HG02623 (cell line): Measurements from ENCODE around the gene RFC1.
"Not testable (repeated sequence)": the region's sequence is repeated elsewhere in the genome, so short reads cannot be mapped to it uniquely, and the experiment has no call there.

Experiments used
- ATAC-seq: cut with Tn5 transposase; IDR thresholded peaks from one replicate; pipeline ENCODE4 v1.9.1; 2021; ENCODE audit warnings: moderate library complexity; ENCODE audit not compliant: unreplicated experiment

RFC1 gene

DNA sequence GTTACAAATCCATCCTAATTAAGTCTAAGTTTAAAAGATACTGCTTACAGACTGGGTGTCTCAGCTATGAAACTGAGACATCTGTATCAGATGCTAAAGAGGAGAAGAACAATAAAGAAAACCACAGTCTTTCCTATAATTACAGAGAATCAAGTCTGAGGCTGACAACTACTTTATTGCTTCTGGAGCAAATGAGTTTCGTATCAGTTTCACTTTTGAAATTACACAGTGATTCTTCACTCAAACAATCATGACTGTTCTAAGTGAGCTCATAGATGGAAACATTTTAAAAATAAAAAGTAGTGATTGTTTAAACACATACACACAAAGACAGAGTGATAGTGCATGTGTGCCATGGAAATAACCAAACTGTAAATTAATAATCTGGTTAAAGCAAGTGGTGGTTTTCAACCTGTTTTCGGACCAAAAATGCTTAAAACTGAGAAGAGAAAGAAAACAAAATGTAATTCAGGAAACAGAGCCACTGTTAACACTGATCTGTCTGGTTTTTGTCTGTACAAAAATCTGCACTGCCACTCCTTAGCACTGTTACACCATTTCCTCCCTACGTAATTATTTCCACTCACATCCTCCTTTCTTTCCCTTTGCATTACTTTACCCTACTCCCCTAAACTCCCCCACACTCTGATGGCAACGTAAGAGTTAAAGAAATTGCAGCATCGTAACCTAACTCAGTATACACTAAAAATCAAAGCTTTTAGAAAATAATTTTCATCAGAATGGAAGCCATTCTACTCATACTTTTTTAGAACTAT lies 12.5 kb downstream of the RFC1 start:
- ATAC-seq = peak; percentile 66

GRCh38 chr4:39353149-39353477 lies 13.0 kb downstream of the RFC1 start:
- not testable (repeated sequence) for ATAC-seq

GRCh38 chr4:39349326-39349725 lies 16.8 kb downstream of the RFC1 start:
- no peak for ATAC-seq

GRCh38 chr4:39348371-39349315 lies 17.5 kb downstream of the RFC1 start:
- no peak for ATAC-seq

DNA sequence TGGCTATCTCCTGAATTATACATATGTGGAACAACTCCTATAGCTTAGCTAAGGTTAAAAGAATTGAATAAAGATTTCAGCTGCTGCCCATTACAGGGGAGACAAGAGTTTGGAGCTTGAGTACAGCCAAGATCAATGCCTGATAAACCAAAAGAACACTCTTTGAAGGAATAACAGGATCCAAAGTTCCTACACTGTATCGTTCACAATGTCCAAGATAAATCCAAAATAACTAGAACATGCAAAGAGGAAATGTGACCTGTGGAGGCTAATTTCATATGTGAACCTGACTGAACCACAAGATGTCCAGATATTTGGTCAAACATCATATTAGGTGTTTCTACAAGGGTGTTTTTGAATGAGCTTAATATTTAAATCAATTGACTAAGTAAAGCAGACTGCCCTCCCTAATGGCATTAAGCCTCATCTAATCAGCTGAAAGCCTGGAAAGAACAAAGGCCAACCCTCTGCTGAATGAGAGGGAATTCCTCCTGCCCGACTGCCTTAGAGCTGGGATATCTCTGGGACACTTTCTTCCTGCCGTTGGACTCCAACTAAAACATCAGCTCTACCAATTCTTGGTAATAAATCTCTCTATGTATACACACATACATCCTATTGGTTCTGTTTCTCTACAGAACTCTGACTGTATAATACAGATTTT lies 19.2 kb downstream of the RFC1 start:
- no peak for ATAC-seq

DNA sequence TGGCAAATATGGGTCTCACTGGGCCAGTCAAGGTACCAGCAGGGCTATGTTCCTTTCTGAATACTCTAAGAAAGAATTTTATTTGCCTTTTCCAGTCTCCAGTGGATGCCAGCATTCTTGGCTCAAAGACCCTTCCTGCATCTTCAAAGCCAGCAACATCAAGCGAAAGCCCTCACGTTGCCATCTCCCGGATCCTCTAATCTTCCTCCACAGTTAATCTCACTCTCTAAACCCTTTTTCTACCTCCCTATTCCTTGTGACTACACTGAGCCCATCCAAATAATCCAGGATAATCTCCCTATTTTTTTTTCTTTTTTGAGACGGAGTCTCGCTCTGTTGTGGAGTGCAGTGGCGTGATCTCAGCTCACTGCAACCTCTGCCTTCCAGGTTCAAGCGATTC lies 23.4 kb downstream of the RFC1 start:
- ATAC-seq = no peak

DNA sequence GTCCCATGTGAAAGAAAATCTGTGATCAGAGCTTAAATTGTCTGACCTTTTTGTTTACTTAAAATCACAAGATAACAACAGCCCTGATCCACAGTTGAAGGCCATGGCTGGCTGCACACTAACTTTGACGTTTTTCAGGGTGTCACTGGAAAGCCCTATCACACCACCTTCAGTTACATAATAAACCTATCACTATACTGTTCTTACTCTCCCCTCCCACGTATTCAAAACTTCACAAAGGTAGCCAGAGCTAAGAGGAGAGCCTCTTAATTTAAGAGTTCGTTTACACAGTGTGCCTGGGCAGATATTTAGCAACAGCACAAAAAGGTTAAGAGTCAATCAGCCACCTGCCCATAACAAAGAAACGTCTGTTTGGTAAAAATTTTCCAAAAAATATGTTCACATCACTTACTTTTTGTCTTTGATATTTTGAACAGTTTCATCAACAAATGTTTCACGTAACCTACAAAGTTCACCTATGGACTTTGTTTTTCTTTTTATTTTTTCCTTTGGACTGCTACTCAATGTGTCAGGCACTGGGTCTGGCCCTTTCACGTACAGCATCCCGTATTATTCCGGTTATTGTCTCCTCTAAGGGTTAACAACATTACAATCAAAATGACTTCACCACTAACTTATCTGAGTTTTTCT lies 25.0 kb downstream of the RFC1 start:
- ATAC-seq = no peak

DNA sequence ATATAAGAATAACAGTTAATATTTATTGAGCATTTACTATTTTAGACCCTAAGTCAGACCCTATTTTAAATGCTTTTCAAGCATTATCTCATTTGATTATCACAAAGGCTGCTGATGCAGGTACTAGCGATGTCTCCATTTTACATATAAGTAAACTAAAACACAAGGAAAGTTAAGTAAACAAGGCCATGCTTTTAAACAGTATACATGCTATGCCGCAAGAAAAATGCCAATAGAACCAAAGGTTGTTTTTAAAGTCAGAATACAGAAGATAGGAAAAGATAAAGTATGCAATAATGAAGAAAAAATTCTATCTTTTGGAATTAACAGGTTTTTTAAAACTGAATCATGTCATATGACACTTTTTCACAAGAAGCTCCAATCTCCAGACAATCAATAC lies 26.2 kb downstream of the RFC1 start:
- ATAC-seq = no peak

DNA sequence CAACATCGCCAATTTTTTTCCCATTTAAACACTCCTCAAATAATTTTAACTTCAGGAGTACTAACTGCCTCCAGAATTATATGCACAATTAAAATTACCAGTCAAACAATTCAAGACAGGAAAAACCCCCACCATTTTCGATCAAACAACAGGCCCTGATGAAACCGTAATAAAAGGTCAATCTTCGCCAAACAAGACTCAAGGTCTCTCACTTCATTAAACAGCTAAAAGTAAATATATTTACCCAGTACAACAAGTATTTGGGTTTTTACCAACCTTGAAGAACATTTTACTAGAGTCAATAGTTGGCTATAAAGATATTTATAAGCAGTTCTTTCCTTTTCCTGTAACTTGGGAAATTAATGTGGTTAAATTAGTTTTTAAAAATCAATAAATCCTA lies 28.3 kb downstream of the RFC1 start:
- no peak for ATAC-seq

DNA sequence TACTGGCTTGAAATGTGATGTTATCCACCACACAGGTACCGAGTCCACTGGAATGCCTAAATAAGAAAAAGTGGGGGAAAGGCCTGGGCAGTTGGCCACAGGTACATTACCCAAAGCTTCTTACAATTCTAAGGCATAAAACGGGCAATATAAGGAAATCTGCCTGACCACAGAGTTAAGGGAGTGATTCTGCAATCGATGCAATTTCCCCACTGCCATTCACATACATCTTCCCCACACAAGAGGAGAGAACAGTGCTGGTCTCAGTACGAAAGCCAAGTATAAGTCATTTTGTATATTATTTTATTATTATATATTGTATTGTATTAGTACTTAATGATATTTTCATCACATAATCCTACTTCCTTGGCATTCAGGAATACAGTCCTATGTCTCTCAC lies 30.6 kb downstream of the RFC1 start:
- ATAC-seq = no peak

GRCh38 chr4:39331191-39331590 lies 35.0 kb downstream of the RFC1 start:
- ATAC-seq = no peak

DNA sequence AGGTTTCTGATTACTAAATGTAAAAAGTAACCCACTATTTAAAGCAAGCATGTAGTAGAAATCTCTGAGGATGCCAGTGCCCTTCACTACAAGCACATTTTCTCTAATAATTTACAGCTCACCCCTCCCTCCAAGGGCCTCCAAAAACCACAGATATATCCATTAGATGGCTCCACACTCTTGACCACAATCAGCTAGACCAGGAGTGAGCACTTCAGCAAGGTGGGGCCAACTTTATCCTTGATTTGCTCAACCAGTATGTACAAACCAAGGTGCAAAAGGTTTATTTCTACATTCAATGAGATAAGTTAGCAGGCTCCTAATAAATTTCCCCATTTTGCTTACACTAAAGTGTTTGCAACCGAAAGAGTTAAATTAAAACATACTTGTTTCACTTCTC lies 35.8 kb downstream of the RFC1 start:
- ATAC-seq = no peak

GRCh38 chr4:39326468-39326977 lies 39.6 kb downstream of the RFC1 start:
- ATAC-seq = no peak

- ATAC-seq = no peak
Observed at GRCh38 chr4:39324897-39325613, 41.1 kb downstream of the RFC1 start.

DNA sequence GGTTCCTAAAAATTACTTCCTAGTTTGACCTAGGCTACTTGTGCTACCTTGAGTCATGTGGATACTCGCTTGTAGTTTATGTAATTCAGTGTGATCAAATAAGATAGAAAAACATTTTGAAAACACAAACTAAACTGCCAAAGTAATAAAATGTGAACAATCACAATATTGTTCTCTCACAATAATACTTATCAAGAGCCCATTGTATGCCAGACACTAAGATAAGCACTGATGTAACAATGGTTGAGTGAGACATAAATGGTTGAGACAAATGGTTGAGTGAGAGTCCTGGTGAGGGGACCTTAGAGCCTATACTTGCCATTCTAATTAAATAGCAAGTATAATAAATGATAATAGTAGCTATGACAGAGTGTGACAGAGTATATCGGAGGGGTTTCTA lies 41.7 kb downstream of the RFC1 start:
- ATAC-seq = no peak

DNA sequence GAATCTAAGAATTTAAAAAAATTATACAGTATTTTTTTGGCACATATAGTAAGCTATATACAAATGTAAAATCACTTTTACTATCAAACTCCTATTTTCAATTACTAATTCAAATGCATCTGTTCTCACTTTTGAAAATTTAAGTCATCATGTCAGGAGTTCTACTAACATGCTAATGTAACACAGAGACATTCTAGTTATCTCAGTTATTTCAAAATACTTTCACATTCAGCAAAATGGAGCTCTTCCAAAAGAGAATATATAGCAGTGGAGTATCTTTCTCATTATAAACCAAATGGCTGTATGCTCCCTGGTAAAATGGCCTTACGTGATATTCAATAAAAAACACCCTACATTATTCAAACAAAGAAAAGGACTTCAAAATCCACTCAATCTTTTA lies 42.3 kb downstream of the RFC1 start:
- no peak for ATAC-seq

- ATAC-seq = no peak
Observed at GRCh38 chr4:39320381-39321115, 45.6 kb downstream of the RFC1 start.

DNA sequence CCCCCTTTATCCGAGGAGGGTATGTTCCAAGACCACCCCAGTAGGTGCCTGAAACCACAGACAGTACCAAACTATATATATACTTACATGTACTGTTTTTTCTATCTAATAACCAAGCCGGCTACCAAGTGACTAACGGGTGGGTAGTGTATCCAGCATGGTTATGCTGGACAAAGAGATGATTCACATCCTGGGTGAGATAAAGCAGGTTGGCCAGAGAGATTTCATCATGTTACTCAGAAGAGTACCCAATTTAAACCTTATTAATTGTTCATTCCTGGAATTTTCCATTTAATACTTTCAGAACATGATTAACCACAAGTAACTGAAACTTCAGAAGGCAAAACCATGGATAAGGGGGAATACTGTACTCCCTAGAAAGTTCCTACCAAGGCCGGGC lies 46.5 kb downstream of the RFC1 start:
- ATAC-seq = no peak

DNA sequence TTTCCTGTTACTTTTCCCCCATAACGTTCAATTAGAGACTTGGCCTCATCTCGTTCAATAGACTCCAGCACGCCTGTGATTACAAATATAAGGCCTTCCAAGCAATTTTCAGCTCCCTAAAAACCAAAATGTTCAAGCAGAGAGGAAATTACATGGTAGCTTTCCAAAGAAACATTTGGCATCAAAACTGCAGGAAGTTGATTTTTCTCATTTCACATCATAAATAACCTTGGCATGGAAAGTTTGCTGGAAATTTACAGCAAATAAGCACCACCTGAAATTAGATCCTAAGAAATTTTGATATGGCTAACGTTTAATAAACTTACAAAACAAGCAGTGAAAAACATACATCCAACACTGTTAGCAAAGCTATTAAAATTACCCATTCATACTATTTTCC lies 53.3 kb downstream of the RFC1 start:
- ATAC-seq = no peak

DNA sequence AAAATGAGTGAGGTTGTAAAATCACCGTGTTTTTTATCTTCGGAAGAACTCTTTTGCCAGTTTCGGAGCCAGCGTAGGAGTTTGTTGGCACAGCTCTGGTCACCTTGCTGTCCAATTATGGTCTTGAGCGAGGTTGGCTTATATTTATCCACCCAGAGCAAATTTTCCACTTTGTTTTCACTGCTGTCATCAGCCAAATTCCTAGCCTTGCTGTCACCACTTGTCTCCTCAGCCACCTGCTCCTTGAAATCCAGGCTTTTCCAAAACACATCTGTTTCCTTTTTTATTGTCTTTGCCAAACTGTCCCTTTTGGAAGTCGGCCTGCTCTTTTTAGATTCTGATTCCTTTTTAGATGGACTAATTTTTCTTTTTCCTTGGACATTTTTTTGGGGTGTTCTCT lies 57.6 kb downstream of the RFC1 start:
- ATAC-seq = no peak
